Liver (tissue), 3 donors: ENCODE data around the gene RAI2.

Experiments used
- ATF3 ChIP-seq: IDR thresholded peaks from 2 replicates; pipeline ENCODE4 v1.6.1; 2016; ENCODE audit warnings: antibody characterized with exemption
- EGR1 ChIP-seq, 2 donors: IDR thresholded peaks; 2 replicates each; pipeline ENCODE4 v1.6.1; 2016 to 2018; ENCODE audit warnings: antibody characterized with exemption in 2 of 2, low read depth in 2 of 2
- HNF4A ChIP-seq, 2 donors: conservative IDR thresholded peaks; 2 replicates each; pipeline ENCODE4 v1.6.1; 2016; ENCODE audit warnings: antibody characterized with exemption in 2 of 2, mild to moderate bottlenecking in 2 of 2
- JUND ChIP-seq, 2 donors: IDR thresholded peaks; 2 replicates each; pipeline ENCODE4 v1.6.1; 2016; ENCODE audit warnings: antibody characterized with exemption in 2 of 2
- NR2F2 ChIP-seq: IDR thresholded peaks from 2 replicates; pipeline ENCODE4 v1.6.1; 2016; ENCODE audit warnings: antibody characterized with exemption
- SP1 ChIP-seq: IDR thresholded peaks from 2 replicates; pipeline ENCODE4 v1.6.1; 2018; ENCODE audit warnings: antibody characterized with exemption, mild to moderate bottlenecking
- YY1 ChIP-seq: IDR thresholded peaks from 2 replicates; pipeline ENCODE4 v1.6.1; 2016; ENCODE audit warnings: antibody characterized with exemption, mild to moderate bottlenecking
- TF ChIP-seq, protein P1 (sequence below): fragments of 150-350 bp; IDR thresholded peaks from 2 replicates; pipeline ENCODE4 v1.5.1; 2017; ENCODE audit warnings: improper control_type of control experiment, low read depth, low read length; ENCODE audit not compliant: missing input control
- TF ChIP-seq, protein P2 (sequence below): IDR thresholded peaks from 2 replicates; pipeline ENCODE4 v1.6.1; 2016; ENCODE audit warnings: antibody characterized with exemption
- donor health status: healthy.
- donor health status: healthy.

- TF ChIP-seq, protein P1, sequence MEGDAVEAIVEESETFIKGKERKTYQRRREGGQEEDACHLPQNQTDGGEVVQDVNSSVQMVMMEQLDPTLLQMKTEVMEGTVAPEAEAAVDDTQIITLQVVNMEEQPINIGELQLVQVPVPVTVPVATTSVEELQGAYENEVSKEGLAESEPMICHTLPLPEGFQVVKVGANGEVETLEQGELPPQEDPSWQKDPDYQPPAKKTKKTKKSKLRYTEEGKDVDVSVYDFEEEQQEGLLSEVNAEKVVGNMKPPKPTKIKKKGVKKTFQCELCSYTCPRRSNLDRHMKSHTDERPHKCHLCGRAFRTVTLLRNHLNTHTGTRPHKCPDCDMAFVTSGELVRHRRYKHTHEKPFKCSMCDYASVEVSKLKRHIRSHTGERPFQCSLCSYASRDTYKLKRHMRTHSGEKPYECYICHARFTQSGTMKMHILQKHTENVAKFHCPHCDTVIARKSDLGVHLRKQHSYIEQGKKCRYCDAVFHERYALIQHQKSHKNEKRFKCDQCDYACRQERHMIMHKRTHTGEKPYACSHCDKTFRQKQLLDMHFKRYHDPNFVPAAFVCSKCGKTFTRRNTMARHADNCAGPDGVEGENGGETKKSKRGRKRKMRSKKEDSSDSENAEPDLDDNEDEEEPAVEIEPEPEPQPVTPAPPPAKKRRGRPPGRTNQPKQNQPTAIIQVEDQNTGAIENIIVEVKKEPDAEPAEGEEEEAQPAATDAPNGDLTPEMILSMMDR: no peak
- TF ChIP-seq YY1 (no peak), SP1 (no peak), ATF3 (no peak), EGR1 (IDR thresholded peaks at IDR 0.05; ENCODE audit: low read depth in 2 of 2) (no peak), HNF4A (conservative IDR thresholded peaks at IDR 0.05) (no peak), NR2F2 (no peak), JUND (IDR thresholded peaks at IDR 0.05) (no peak)
- TF ChIP-seq, protein P2, sequence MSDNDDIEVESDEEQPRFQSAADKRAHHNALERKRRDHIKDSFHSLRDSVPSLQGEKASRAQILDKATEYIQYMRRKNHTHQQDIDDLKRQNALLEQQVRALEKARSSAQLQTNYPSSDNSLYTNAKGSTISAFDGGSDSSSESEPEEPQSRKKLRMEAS: no peak
Observed at GRCh38 chrX:17860179-17860780, 818 bp downstream of the RAI2 start.
